Immature natural killer cell (primary cell): Measurements from ENCODE around the gene TTLL9. TPM values are rescaled to one million over a fixed set of nuclear protein-coding genes. Genes with fewer than 3 reads are reported as not detected.
"Not testable (repeated sequence)": the region's sequence is repeated elsewhere in the genome, so short reads cannot be mapped to it uniquely, and the experiment has no call there.

Experiments
- DNase-seq, 3 donors: peaks; one replicate each; pipeline ENCODE4 v3.0.0; 2022; ENCODE audit warnings: mixed read lengths in 1 of 3
- H3K27ac Mint-ChIP-seq, 6 donors: one replicate each; pipeline ENCODE4 v1.8.0; 2020; ENCODE audit warnings: mixed read lengths in 6 of 6, mild to moderate bottlenecking in 5 of 6, inconsistent platforms in 4 of 6, moderate library complexity in 3 of 6
- H3K27me3 Mint-ChIP-seq, 3 donors: one replicate each; pipeline ENCODE4 v1.8.0; 2020 to 2021; ENCODE audit warnings: low read depth in 3 of 3, mild to moderate bottlenecking in 3 of 3, mixed read lengths in 3 of 3, moderate library complexity in 3 of 3, inconsistent platforms in 1 of 3
- H3K36me3 Mint-ChIP-seq, 3 donors: one replicate each; pipeline ENCODE4 v1.8.0; 2020; ENCODE audit warnings: mixed read lengths in 3 of 3, inconsistent platforms in 2 of 3, mild to moderate bottlenecking in 2 of 3
- H3K4me1 Mint-ChIP-seq, 2 donors: one replicate each; pipeline ENCODE4 v1.8.0; 2020; ENCODE audit warnings: inconsistent platforms in 2 of 2, mild to moderate bottlenecking in 2 of 2, mixed read lengths in 2 of 2, moderate library complexity in 1 of 2
- H3K4me3 Mint-ChIP-seq, 5 donors: one replicate each; pipeline ENCODE4 v1.8.0; 2020; ENCODE audit warnings: mild to moderate bottlenecking in 5 of 5, mixed read lengths in 5 of 5, inconsistent platforms in 3 of 5, moderate library complexity in 3 of 5
- H3K9me3 Mint-ChIP-seq, 6 donors: one replicate each; pipeline ENCODE4 v1.8.0; 2020; ENCODE audit warnings: mild to moderate bottlenecking in 6 of 6, mixed read lengths in 6 of 6, inconsistent platforms in 4 of 6, moderate library complexity in 3 of 6
- polyA plus RNA-seq, 3 donors: library from polyadenylated mRNA; unstranded; fragments of 300-500 nt; fragmentation: Illumina TruSeq; gene quantifications; one replicate each; pipeline ENCODE4 v1.2.3, GENCODE V29; 2021

TTLL9 gene, protein sequence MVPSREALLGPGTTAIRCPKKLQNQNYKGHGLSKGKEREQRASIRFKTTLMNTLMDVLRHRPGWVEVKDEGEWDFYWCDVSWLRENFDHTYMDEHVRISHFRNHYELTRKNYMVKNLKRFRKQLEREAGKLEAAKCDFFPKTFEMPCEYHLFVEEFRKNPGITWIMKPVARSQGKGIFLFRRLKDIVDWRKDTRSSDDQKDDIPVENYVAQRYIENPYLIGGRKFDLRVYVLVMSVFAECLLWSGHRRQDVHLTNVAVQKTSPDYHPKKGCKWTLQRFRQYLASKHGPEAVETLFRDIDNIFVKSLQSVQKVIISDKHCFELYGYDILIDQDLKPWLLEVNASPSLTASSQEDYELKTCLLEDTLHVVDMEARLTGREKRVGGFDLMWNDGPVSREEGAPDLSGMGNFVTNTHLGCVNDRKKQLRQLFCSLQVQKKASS
- under 1 TPM in 1 of 3 donors, not detected in 2; 0.37 TPM for polyA plus RNA-seq

GRCh38 chr20:31869942-31870725 lies at the start of gene TTLL9, which contains the start of gene DUSP15:
TTLL9 (plus strand) TSS chr20:31870634; CDS start chr20:31871127, 493 bp downstream.
DUSP15 (minus strand) TSS chr20:31870527; CDS start chr20:31870337, 190 bp downstream.
- peak within 1 kb of the TSS in 2 of 6 donors; percentile 64 to 79 for H3K27ac Mint-ChIP-seq
- peak within 1 kb of the TSS; percentile 85 to 98 (median 86) for H3K4me3 Mint-ChIP-seq
- H3K27me3 Mint-ChIP-seq: peaks cover 11 to 29% (median 17%) of the 10 kb centered on the region in 3 donors
- peaks cover 0 to 3% (median 0%) of the 10 kb centered on the region in 3 donors for H3K36me3 Mint-ChIP-seq
- H3K4me1 Mint-ChIP-seq: peaks cover 12 to 15% of the 10 kb centered on the region in 2 donors
- DNase-seq: peak; percentile 11 to 26 (median 23)
- H3K9me3 Mint-ChIP-seq: no peaks in the 10 kb centered on the region

GRCh38 chr20:31821427-31821826 lies 49.0 kb upstream of the TTLL9 start:
- H3K4me1 Mint-ChIP-seq: no peaks in the 10 kb centered on the region
- H3K9me3 Mint-ChIP-seq: no peaks in the 10 kb centered on the region
- H3K4me3 Mint-ChIP-seq: no peak overlapping the region
- DNase-seq: no peak
- H3K27ac Mint-ChIP-seq: no peak overlapping the region
- H3K27me3 Mint-ChIP-seq: peaks cover 2 to 7% (median 3%) of the 10 kb centered on the region in 3 donors
- H3K36me3 Mint-ChIP-seq: no peaks in the 10 kb centered on the region

DNA sequence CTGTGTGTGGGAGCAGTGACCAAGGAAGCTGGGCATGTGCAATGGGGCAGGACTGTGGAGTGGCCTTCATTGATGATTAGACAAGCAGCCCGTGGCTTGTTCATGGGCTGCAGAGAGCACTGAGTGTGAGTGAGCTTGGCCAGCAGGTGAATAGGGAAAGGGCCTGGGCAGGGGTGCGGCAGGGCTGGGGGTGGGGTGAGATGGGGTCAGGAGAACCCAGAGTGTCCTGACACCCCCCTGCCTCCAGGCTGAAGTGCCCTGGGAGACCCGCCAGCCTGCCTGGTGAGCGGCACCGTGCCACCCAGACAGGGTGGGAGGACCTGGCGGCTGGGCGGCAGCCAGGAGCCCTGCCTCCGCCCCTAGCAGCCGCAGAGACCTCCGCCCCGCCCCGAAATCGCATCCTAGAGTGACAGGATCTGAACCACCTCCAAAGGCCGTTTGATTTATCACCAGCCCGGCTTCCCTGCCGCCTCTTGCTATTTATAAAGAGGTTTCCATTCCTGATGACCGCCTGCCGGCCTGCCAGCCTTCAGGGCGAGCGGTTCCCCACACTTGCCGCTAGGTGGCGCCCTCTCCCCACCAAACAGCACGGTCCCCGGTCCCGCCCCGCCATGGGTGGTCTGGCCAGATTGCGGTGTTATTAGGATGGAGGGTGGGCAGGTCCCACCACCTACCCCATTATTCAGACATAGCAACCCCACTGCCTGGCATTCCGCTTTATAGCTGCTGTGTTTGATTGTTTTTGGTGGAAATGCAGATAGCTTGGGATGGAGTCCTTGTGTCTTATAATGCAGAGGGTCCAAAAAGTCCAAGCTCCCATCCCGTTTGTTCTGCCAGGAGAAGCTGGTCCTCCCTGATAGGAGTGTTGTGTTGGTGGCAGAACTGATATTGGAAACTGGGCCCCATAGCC lies 47.8 kb upstream of the TTLL9 start:
- Mint-ChIP-seq H3K9me3 (no peaks in the 10 kb centered on the region), H3K4me1 (no peaks in the 10 kb centered on the region), H3K27me3 (peaks cover 2 to 7% (median 2%) of the 10 kb centered on the region in 3 donors), H3K36me3 (no peaks in the 10 kb centered on the region), H3K27ac (no peak overlapping the region), H3K4me3 (no peak overlapping the region)
- peak; percentile 70 to 76 (median 74) for DNase-seq

GRCh38 chr20:31823360-31824124 lies 46.9 kb upstream of the TTLL9 start:
- Mint-ChIP-seq H3K27me3 (peaks cover 2 to 7% (median 2%) of the 10 kb centered on the region in 3 donors), H3K36me3 (no peaks in the 10 kb centered on the region), H3K4me3 (no peak overlapping the region), H3K27ac (no peak overlapping the region), H3K9me3 (no peaks in the 10 kb centered on the region), H3K4me1 (no peaks in the 10 kb centered on the region)
- no peak for DNase-seq

DNA sequence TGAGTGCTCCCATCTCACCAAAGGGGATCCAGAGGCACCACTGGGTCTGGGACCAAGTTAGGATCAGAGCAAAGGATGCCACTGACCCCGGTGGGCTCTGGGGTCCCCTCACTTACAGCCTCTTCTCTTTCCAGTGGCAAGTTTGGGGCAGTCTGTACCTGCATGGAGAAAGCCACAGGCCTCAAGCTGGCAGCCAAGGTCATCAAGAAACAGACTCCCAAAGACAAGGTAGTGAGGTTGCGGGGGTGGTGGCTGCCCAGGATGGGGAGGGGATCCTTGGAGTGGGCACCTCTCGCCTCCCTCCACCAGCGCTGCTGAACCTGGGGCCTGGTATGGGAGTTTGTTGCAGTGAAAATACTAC lies 46.3 kb upstream of the TTLL9 start:
- peaks cover 2 to 7% (median 2%) of the 10 kb centered on the region in 3 donors for H3K27me3 Mint-ChIP-seq
- DNase-seq: no peak
- H3K4me1 Mint-ChIP-seq: no peaks in the 10 kb centered on the region
- H3K9me3 Mint-ChIP-seq: no peaks in the 10 kb centered on the region
- H3K27ac Mint-ChIP-seq: no peak overlapping the region
- no peak overlapping the region for H3K4me3 Mint-ChIP-seq
- H3K36me3 Mint-ChIP-seq: no peaks in the 10 kb centered on the region

GRCh38 chr20:31824554-31825313 lies 45.7 kb upstream of the TTLL9 start:
- no peak overlapping the region for H3K27ac Mint-ChIP-seq
- no peaks in the 10 kb centered on the region for H3K36me3 Mint-ChIP-seq
- no peaks in the 10 kb centered on the region for H3K4me1 Mint-ChIP-seq
- no peaks in the 10 kb centered on the region for H3K9me3 Mint-ChIP-seq
- H3K4me3 Mint-ChIP-seq: no peak overlapping the region
- peaks cover 2 to 7% (median 2%) of the 10 kb centered on the region in 3 donors for H3K27me3 Mint-ChIP-seq
- no peak for DNase-seq

DNA sequence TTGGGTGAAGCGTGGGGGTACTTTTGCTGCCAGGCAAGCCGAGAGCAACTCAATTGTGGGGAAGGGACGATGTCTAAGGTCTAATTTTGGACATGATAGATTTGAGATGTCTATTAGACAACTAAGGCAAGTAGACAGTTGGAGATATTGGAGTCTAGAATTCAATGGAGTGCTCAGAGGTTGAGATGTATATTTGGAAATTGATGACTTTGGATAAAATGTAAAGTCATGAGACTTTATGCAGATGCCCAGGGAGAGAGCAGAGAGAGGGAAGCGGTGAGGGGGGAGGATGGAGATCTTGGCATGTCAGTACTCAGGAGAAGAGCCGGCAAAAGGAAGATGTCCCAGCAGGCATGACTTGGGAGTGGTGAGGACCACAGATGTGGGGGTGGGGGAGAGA lies 44.4 kb upstream of the TTLL9 start:
- no peak overlapping the region for H3K4me3 Mint-ChIP-seq

GRCh38 chr20:31827059-31827458 lies 43.4 kb upstream of the TTLL9 start:
- Mint-ChIP-seq H3K27me3 (peaks cover 0 to 7% (median 0%) of the 10 kb centered on the region in 3 donors), H3K36me3 (no peaks in the 10 kb centered on the region), H3K27ac (no peak overlapping the region), H3K4me3 (no peak overlapping the region), H3K9me3 (no peaks in the 10 kb centered on the region), H3K4me1 (no peaks in the 10 kb centered on the region)
- no peak for DNase-seq

More for the DNA sequence above, 44.4 kb upstream of the TTLL9 start:
- H3K9me3 Mint-ChIP-seq: no peaks in the 10 kb centered on the region
- no peak for DNase-seq
- no peak overlapping the region for H3K27ac Mint-ChIP-seq
- H3K4me1 Mint-ChIP-seq: no peaks in the 10 kb centered on the region
- peaks cover under 1 to 7% (median 2%) of the 10 kb centered on the region in 3 donors for H3K27me3 Mint-ChIP-seq
- H3K36me3 Mint-ChIP-seq: no peaks in the 10 kb centered on the region

GRCh38 chr20:31828016-31828415 lies 42.4 kb upstream of the TTLL9 start:
- not testable (repeated sequence) for DNase-seq, H3K4me3 Mint-ChIP-seq

DNA sequence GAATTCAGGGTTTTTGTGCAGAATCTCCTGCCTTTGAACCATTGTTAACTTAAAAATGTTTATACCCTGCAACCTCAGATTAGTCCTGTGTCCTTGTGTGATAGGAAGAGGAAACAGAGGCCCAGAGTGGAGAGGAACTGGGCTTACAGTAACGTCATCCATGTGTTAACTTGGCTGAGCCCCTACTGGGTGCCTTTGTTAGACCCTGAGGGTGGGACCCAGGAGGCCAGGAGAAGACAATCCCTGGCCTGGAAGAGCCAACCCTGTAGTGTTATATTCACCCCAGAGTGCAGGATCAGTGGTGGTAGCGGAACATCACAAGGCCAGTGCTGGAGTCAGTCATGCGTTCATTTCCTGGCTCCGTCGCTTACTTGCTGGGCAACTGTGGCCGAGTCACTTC lies 40.7 kb upstream of the TTLL9 start:
- H3K4me3 Mint-ChIP-seq: no peak overlapping the region
- DNase-seq: no peak
- H3K4me1 Mint-ChIP-seq: peaks cover 0 to 6% of the 10 kb centered on the region in 2 donors
- H3K27me3 Mint-ChIP-seq: peaks cover 0 to 4% (median 3%) of the 10 kb centered on the region in 3 donors
- H3K36me3 Mint-ChIP-seq: no peaks in the 10 kb centered on the region
- H3K27ac Mint-ChIP-seq: no peak overlapping the region
- no peaks in the 10 kb centered on the region for H3K9me3 Mint-ChIP-seq

More at GRCh38 chr20:31828016-31828415, 42.4 kb upstream of the TTLL9 start:
- H3K27ac Mint-ChIP-seq, H3K27me3 Mint-ChIP-seq, H3K4me1 Mint-ChIP-seq, H3K9me3 Mint-ChIP-seq, H3K36me3 Mint-ChIP-seq: not testable (repeated sequence)

DNA sequence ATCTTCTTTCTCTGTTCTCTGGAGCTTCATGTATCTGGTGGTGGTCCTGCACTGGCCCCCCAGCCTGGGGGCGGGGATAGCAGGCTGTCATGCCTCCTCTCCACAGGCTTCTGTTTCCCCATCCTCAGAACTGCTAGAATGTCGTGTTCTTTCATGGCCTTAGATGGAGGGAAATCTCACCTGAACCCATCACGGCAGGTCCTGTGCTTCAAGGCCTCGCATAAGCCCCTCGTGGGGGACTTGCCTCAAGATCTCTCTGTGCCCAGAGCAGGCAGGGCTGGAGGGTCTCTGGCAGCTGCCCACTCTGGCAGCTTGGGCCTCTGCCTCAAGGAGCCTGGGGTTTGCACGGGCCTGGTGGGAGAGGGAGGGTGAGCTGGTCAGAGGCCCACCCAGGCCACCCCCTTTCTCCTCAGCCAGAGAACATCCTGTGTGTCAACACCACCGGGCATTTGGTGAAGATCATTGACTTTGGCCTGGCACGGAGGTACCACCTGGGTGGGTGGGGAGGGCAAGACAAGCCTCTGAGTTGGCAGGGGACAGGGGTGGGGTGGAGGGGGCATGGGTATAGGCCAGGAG lies 39.9 kb upstream of the TTLL9 start:
- no peaks in the 10 kb centered on the region for H3K36me3 Mint-ChIP-seq
- no peak overlapping the region for H3K27ac Mint-ChIP-seq
- DNase-seq: no peak
- H3K4me3 Mint-ChIP-seq: no peak overlapping the region
- H3K4me1 Mint-ChIP-seq: peaks cover 0 to 14% of the 10 kb centered on the region in 2 donors
- peaks cover 0 to 2% (median 0%) of the 10 kb centered on the region in 6 donors for H3K9me3 Mint-ChIP-seq
- peaks cover 0 to 6% (median 3%) of the 10 kb centered on the region in 3 donors for H3K27me3 Mint-ChIP-seq

- H3K9me3 Mint-ChIP-seq: peaks cover 0 to 2% (median 0%) of the 10 kb centered on the region in 6 donors
- no peak overlapping the region for H3K4me3 Mint-ChIP-seq
- H3K4me1 Mint-ChIP-seq: peaks cover 0 to 21% of the 10 kb centered on the region in 2 donors
- DNase-seq: no peak
- H3K36me3 Mint-ChIP-seq: no peaks in the 10 kb centered on the region
- no peak overlapping the region for H3K27ac Mint-ChIP-seq
- peaks cover 2 to 11% (median 5%) of the 10 kb centered on the region in 3 donors for H3K27me3 Mint-ChIP-seq
Observed at GRCh38 chr20:31831211-31831610, 39.2 kb upstream of the TTLL9 start.
